H9 (cell line): Measurements from ENCODE around the gene CD52. TPM values are rescaled to one million over a fixed set of nuclear protein-coding genes. Genes with fewer than 3 reads are reported as not detected.
A peak's percentile ranks its signal among the peaks of the same experiment; 100 is the strongest.

Source experiments
- DNase-seq: peaks from one replicate; pipeline ENCODE4 v3.0.0-alpha.2; 2017
- H2AFZ ChIP-seq: one replicate; pipeline ENCODE4 v1.6.1; 2013; ENCODE audit warnings: mild to moderate bottlenecking, low read length, control low read depth, moderate library complexity
- H2AK5ac ChIP-seq: 2 replicates; pipeline ENCODE4 v1.6.1; 2013; ENCODE audit warnings: low read length, control low read depth, mixed read lengths; ENCODE audit not compliant: insufficient read length
- H2BK120ac ChIP-seq: one replicate; pipeline ENCODE4 v1.6.1; 2013; ENCODE audit warnings: low read depth, mild to moderate bottlenecking, low read length, control low read depth, inconsistent platforms; ENCODE audit not compliant: poor library complexity, severe bottlenecking
- H2BK12ac ChIP-seq: 2 replicates; pipeline ENCODE4 v1.6.1; 2013; ENCODE audit warnings: low read length, control low read depth, mixed read lengths, low read depth; ENCODE audit not compliant: insufficient read length
- H2BK15ac ChIP-seq: 2 replicates; pipeline ENCODE4 v1.6.1; 2013; ENCODE audit warnings: low read depth, low read length, control low read depth
- H2BK20ac ChIP-seq: one replicate; pipeline ENCODE4 v1.6.1; 2013; ENCODE audit warnings: low read depth, mild to moderate bottlenecking, low read length, control low read depth, inconsistent platforms; ENCODE audit not compliant: poor library complexity, severe bottlenecking
- H2BK5ac ChIP-seq: 2 replicates; pipeline ENCODE4 v1.6.1; 2013; ENCODE audit warnings: low read length, control low read depth, mixed read lengths; ENCODE audit not compliant: insufficient read length
- H3K14ac ChIP-seq: 2 replicates; pipeline ENCODE4 v1.6.1; 2013; ENCODE audit warnings: low read length, control low read depth; ENCODE audit not compliant: insufficient read depth
- H3K18ac ChIP-seq: 2 replicates; pipeline ENCODE4 v1.6.1; 2013; ENCODE audit warnings: low read depth, mild to moderate bottlenecking, mixed read lengths, low read length, control low read depth; ENCODE audit not compliant: insufficient read length
- H3K23ac ChIP-seq: 2 replicates; pipeline ENCODE4 v1.6.1; 2013; ENCODE audit warnings: low read length, control low read depth, mixed read lengths, low read depth; ENCODE audit not compliant: insufficient read length
- H3K23me2 ChIP-seq: 2 replicates; pipeline ENCODE4 v1.6.1; 2013; ENCODE audit warnings: low read depth, mild to moderate bottlenecking, mixed read lengths, low read length, control low read depth; ENCODE audit not compliant: insufficient read length, poor library complexity, severe bottlenecking
- H3K27ac ChIP-seq: 2 replicates; pipeline ENCODE4 v1.5.1; 2013; ENCODE audit warnings: low read length, control low read depth, mixed read lengths, low read depth; ENCODE audit not compliant: insufficient read length
- H3K27me3 ChIP-seq: 2 replicates; pipeline ENCODE4 v1.6.1; 2013; ENCODE audit warnings: low read length, control low read depth, inconsistent platforms; ENCODE audit not compliant: insufficient read depth
- H3K4ac ChIP-seq: 2 replicates; pipeline ENCODE4 v1.6.1; 2013; ENCODE audit warnings: low read depth, mild to moderate bottlenecking, control low read depth, inconsistent platforms, low read length, moderate library complexity
- H3K4me1 ChIP-seq: 2 replicates; pipeline ENCODE4 v1.6.1; 2013; ENCODE audit warnings: low read length, control low read depth, inconsistent platforms; ENCODE audit not compliant: insufficient read depth
- H3K4me2 ChIP-seq: 2 replicates; pipeline ENCODE4 v1.6.1; 2013; ENCODE audit warnings: low read length, control low read depth, mixed read lengths; ENCODE audit not compliant: insufficient read length, insufficient read depth
- H3K56ac ChIP-seq: 2 replicates; pipeline ENCODE4 v1.6.1; 2013; ENCODE audit warnings: low read depth, mild to moderate bottlenecking, mixed read lengths, low read length, control low read depth; ENCODE audit not compliant: insufficient read length
- H3K79me1 ChIP-seq: 2 replicates; pipeline ENCODE4 v1.6.1; 2013; ENCODE audit warnings: low read depth, mild to moderate bottlenecking, moderate library complexity, low read length, control low read depth, inconsistent platforms; ENCODE audit not compliant: insufficient read depth, poor library complexity, severe bottlenecking
- H3K79me2 ChIP-seq: 2 replicates; pipeline ENCODE4 v1.6.1; 2013; ENCODE audit warnings: low read length, control low read depth, inconsistent platforms; ENCODE audit not compliant: insufficient read depth
- H3K9ac ChIP-seq: 2 replicates; pipeline ENCODE4 v1.6.1; 2013; ENCODE audit warnings: low read length, control low read depth, mixed read lengths; ENCODE audit not compliant: insufficient read length; ENCODE audit errors: extremely low read depth
- H3K9me3 ChIP-seq: one replicate; pipeline ENCODE4 v1.6.1; 2013; ENCODE audit warnings: low read depth, low read length, inconsistent platforms; ENCODE audit not compliant: control insufficient read depth
- H3T11ph ChIP-seq: one replicate; pipeline ENCODE4 v1.6.1; 2013; ENCODE audit warnings: mild to moderate bottlenecking, low read length, control low read depth, inconsistent platforms
- H4K20me1 ChIP-seq: one replicate; pipeline ENCODE4 v1.6.1; 2013; ENCODE audit not compliant: control insufficient read depth, insufficient read length, insufficient read depth
- H4K5ac ChIP-seq: 2 replicates; pipeline ENCODE4 v1.6.1; 2013; ENCODE audit warnings: low read depth, mild to moderate bottlenecking, mixed read lengths, low read length, control low read depth; ENCODE audit not compliant: insufficient read length
- H4K8ac ChIP-seq: replicated peaks from 2 replicates; pipeline ENCODE4 v1.6.1; 2013; ENCODE audit warnings: low read length, control low read depth, mixed read lengths, low read depth; ENCODE audit not compliant: insufficient read length
- H4K91ac ChIP-seq: 2 replicates; pipeline ENCODE4 v1.6.1; 2013; ENCODE audit warnings: low read depth, mild to moderate bottlenecking, moderate library complexity, mixed read lengths, low read length, control low read depth; ENCODE audit not compliant: insufficient read length
- H3K27ac Mint-ChIP-seq, 3 experiments: 2 replicates in 2 of 3; 3 replicates in 1 of 3; pipeline ENCODE4 v1.8.0; 2020 to 2021; ENCODE audit warnings: mixed read lengths in 3 of 3, mild to moderate bottlenecking in 1 of 3, moderate library complexity in 1 of 3
- H3K27me3 Mint-ChIP-seq: 2 replicates; pipeline ENCODE4 v1.8.0; 2021; ENCODE audit warnings: low read depth, mild to moderate bottlenecking, moderate library complexity, mixed read lengths
- H3K36me3 Mint-ChIP-seq, 3 experiments: 2 replicates in 2 of 3; 3 replicates in 1 of 3; pipeline ENCODE4 v1.8.0; 2020 to 2021; ENCODE audit warnings: low read depth in 3 of 3, mixed read lengths in 3 of 3; ENCODE audit not compliant: insufficient read depth in 1 of 3
- H3K4me1 Mint-ChIP-seq, 2 experiments: 2 replicates each; pipeline ENCODE4 v1.8.0; 2020; ENCODE audit warnings: mixed read lengths in 2 of 2
- H3K4me3 Mint-ChIP-seq, 2 experiments: 2 replicates in 1 of 2; 3 replicates in 1 of 2; pipeline ENCODE4 v1.8.0; 2020 to 2021; ENCODE audit warnings: mild to moderate bottlenecking in 2 of 2, mixed read lengths in 2 of 2, moderate library complexity in 1 of 2
- H3K9me3 Mint-ChIP-seq, 2 experiments: 2 replicates in 1 of 2; 3 replicates in 1 of 2; pipeline ENCODE4 v1.8.0; 2020; ENCODE audit warnings: mild to moderate bottlenecking in 2 of 2, mixed read lengths in 2 of 2, moderate library complexity in 1 of 2
- WGBS: extraction: QIAGEN DNeasy Blood & Tissue Kit; methylation state at CpG from one replicate; pipeline ENCODE4 v1.1.7; 2013; ENCODE audit warnings: missing lambda C conversion rate, low lambda C conversion rate, mixed read lengths; ENCODE audit not compliant: insufficient read length; ENCODE audit errors: extremely low coverage; 5-methylcytosine and 5-hydroxymethylcytosine counted together
- total RNA-seq: library from RNA; stranded (reverse); gene quantifications from 2 replicates; pipeline ENCODE4 v1.2.1, GENCODE V29; 2021
- TF ChIP-seq, protein P1 (sequence below): fragments of 200-600 bp; sonication (generic); conservative IDR thresholded peaks from 3 replicates; pipeline ENCODE4 v1.8.0; 2021; ENCODE audit warnings: antibody characterized with exemption, mild to moderate bottlenecking

Gene CD52
- total RNA-seq, 1 experiment from 2014 or later: 4.1 TPM

DNA sequence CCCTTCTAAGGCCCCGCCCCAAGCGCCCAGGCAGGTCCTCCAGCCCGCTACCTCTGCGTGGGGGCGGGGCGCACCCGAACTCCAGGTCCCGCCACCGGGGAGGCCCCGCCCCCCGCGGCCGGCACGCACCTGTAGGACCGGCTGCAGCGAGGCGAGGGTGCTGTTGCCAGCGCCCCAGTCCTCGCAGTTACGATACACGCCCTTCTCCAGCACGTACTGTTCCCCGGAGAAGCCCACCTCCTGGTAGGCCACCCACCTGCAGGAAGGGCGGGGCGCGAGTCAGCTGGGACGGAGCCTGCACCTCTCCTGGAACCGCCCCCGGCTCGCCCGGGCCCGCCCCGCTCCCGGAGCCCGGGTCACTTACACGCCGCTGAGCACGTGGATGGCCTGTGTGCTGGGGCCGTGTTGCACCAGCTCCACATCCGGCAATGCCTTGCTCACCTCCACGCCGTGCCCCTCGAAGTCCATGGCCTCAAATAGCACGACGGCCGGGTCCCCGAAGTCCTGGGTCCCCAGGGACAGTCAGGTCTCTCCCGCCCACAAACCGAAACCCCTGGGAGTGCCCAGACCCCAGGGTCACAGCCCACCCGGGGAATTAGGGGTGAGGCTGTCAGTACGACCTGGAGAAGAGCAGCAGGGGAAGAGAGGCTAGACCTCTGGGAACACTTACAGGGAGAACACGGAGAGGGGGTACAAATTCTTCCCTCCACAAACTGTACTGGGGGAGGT, 18.9 kb downstream of the CD52 start:
- Mint-ChIP-seq H3K27ac (peak overlapping the region in 1 of 3 experiments; percentile 31; a peak in 1 of 7 replicates), H3K4me3 (peak overlapping the region; percentile 83 to 98), H3K4me1 (peaks cover 29 to 36% of the 10 kb centered on the region in 2 experiments), H3K36me3 (peaks cover 0 to 2% (median 1%) of the 10 kb centered on the region in 3 experiments; a peak in 2 of 7 replicates), H3K27me3 (peaks cover 20% of the 10 kb centered on the region), H3K9me3 (no peaks in the 10 kb centered on the region)
- Histone ChIP-seq H2BK15ac (no peak overlapping the region), H2BK12ac (no peak overlapping the region), H3K18ac (peak overlapping the region; percentile 11), H4K8ac (no peak overlapping the region), H2AK5ac (no peak overlapping the region), H3K23ac (no peak overlapping the region), H3K9ac (no peak overlapping the region), H3K4me1 (no peaks in the 10 kb centered on the region; the same call in 1 of the 2 replicates), H3K9me3 (no peaks in the 10 kb centered on the region), H3K79me1 (no peaks in the 10 kb centered on the region), H3K4me2 (peak overlapping the region; percentile 56), H4K20me1 (no peaks in the 10 kb centered on the region), H3K23me2 (peaks cover 4% of the 10 kb centered on the region), H3K27me3 (no peaks in the 10 kb centered on the region), H4K5ac (no peak overlapping the region), H3K56ac (no peak overlapping the region), H2BK5ac (no peak overlapping the region), H3K14ac (no peak overlapping the region), H2AFZ (no peak overlapping the region), H3K79me2 (no peaks in the 10 kb centered on the region), H3T11ph (no peak overlapping the region), H3K4ac (no peak overlapping the region), H3K27ac (no peak overlapping the region), H2BK20ac (no peak overlapping the region), H2BK120ac (no peak overlapping the region), H4K91ac (no peak overlapping the region)
- no CpG with 5 or more reads among the region's 52 CpGs for WGBS
- TF ChIP-seq, protein P1, sequence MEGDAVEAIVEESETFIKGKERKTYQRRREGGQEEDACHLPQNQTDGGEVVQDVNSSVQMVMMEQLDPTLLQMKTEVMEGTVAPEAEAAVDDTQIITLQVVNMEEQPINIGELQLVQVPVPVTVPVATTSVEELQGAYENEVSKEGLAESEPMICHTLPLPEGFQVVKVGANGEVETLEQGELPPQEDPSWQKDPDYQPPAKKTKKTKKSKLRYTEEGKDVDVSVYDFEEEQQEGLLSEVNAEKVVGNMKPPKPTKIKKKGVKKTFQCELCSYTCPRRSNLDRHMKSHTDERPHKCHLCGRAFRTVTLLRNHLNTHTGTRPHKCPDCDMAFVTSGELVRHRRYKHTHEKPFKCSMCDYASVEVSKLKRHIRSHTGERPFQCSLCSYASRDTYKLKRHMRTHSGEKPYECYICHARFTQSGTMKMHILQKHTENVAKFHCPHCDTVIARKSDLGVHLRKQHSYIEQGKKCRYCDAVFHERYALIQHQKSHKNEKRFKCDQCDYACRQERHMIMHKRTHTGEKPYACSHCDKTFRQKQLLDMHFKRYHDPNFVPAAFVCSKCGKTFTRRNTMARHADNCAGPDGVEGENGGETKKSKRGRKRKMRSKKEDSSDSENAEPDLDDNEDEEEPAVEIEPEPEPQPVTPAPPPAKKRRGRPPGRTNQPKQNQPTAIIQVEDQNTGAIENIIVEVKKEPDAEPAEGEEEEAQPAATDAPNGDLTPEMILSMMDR: no peak
- DNase-seq: peak; percentile 95
